Endothelial cell of umbilical vein (primary cell): ENCODE data around the gene B3GNT9.

Experiments used
- CTCF ChIP-seq, 2 donors: IDR thresholded peaks; 1 replicate in 1 of 2; 2 replicates in 1 of 2; pipeline ENCODE4 v1.5.1; 2011; ENCODE audit warnings: low read length in 2 of 2, mild to moderate bottlenecking in 2 of 2, moderate library complexity in 2 of 2, control low read depth in 1 of 2, inconsistent platforms in 1 of 2, low read depth in 1 of 2; ENCODE audit not compliant: insufficient read depth in 1 of 2; ENCODE audit errors: extremely low read depth in 1 of 2
- EZH2 ChIP-seq: IDR thresholded peaks from 2 replicates; pipeline ENCODE4 v1.6.1; 2012; ENCODE audit warnings: borderline replicate concordance, low read depth, mild to moderate bottlenecking, moderate library complexity, low read length, inconsistent platforms; ENCODE audit not compliant: severe bottlenecking
- FOS ChIP-seq: IDR thresholded peaks from 2 replicates; pipeline ENCODE4 v1.6.1; 2011; ENCODE audit warnings: mild to moderate bottlenecking, low read length, moderate library complexity, borderline replicate concordance; ENCODE audit not compliant: insufficient read depth
- GATA2 ChIP-seq: IDR thresholded peaks from 2 replicates; pipeline ENCODE4 v1.7.0; 2011; ENCODE audit warnings: low read depth, mild to moderate bottlenecking, moderate library complexity, mixed read lengths, low read length; ENCODE audit not compliant: insufficient read length, insufficient read depth
- JUN ChIP-seq: IDR thresholded peaks from 2 replicates; pipeline ENCODE4 v1.6.1; 2011; ENCODE audit warnings: borderline replicate concordance, low read depth; ENCODE audit not compliant: insufficient read length, insufficient read depth
- MYC ChIP-seq: IDR thresholded peaks from one replicate; pipeline ENCODE4 v1.6.1; 2011; ENCODE audit warnings: mild to moderate bottlenecking, low read depth, low read length
- POLR2A ChIP-seq: IDR thresholded peaks from 2 replicates; pipeline ENCODE4 v1.6.1; 2012; ENCODE audit warnings: low read depth, mild to moderate bottlenecking, control low read depth, low read length
- POLR2AphosphoS5 ChIP-seq: IDR thresholded peaks from 2 replicates; pipeline ENCODE4 v1.6.1; 2012; ENCODE audit warnings: low read depth, mild to moderate bottlenecking, control low read depth, low read length, moderate library complexity; ENCODE audit not compliant: insufficient read depth
- TF ChIP-seq, protein P1 (sequence below): IDR thresholded peaks from 2 replicates; pipeline ENCODE4 v1.6.1; 2011; ENCODE audit not compliant: insufficient read depth, insufficient read length

DNA sequence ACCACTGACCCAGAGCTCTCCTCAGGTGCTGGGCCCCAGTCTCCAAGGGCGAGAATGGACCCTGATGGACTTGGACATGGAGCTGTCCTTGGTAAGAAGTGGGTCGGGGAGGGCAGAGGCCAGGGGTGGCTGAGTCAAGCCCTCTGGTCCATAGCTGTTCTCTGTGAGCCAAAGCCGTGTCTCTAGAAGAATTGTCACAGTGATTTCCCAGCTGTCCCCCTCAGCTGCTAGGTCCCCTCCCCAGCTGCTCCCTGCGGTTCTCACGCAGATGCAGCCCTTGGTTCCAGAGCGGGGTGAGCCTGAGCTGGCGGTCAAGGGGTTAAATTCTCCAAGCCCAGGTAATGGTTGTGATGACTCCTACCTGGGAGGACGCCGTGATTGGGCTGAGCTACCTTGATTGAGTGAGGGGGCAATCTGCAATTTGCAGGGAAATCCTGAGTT lies 18.2 kb upstream of the B3GNT9 start:
- no peak for TF ChIP-seq CTCF (IDR thresholded peaks at IDR 0.05; ENCODE audit: extremely low read depth in 1 of 2, insufficient read depth in 1 of 2, low read depth in 1 of 2, low read length in 2 of 2)
- no peak for TF ChIP-seq POLR2A
- no peak for TF ChIP-seq MYC
- TF ChIP-seq FOS: no peak
- TF ChIP-seq JUN: no peak
- TF ChIP-seq, protein P1, sequence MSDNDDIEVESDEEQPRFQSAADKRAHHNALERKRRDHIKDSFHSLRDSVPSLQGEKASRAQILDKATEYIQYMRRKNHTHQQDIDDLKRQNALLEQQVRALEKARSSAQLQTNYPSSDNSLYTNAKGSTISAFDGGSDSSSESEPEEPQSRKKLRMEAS: no peak
- no peak for TF ChIP-seq EZH2
- TF ChIP-seq POLR2AphosphoS5: no peak
- TF ChIP-seq GATA2: no peak
